Common myeloid progenitor, CD34-positive (primary cell): ENCODE results near the gene ZNF787.

Source experiments
- CTCF ChIA-PET: fragments of 350-600 bp; sonication (Branson Sonifier 250); formaldehyde crosslinking; loops from one replicate; lab custom pipeline; 2021; ENCODE audit warnings: antibody characterized with exemption; lab: Charles Lee
- POLR2A ChIA-PET: fragments of 350-600 bp; sonication (Branson Sonifier 250); formaldehyde crosslinking; loops from one replicate; lab custom pipeline; 2021; ENCODE audit warnings: antibody characterized with exemption; lab: Charles Lee
- DNase-seq, 3 donors: peaks; one replicate each; pipeline versions ENCODE4 v3.0.0 to v3.0.0-alpha.2; 2013
- H3K27ac ChIP-seq, 2 experiments: 1 replicate in 1 of 2; 2 replicates in 1 of 2; pipeline ENCODE4 v1.7.0; 2013; ENCODE audit warnings: inconsistent platforms in 2 of 2, low read length in 2 of 2, mild to moderate bottlenecking in 2 of 2, low read depth in 1 of 2, moderate library complexity in 1 of 2; ENCODE audit not compliant: severe bottlenecking in 2 of 2, insufficient read depth in 1 of 2, poor library complexity in 1 of 2
- H3K27me3 ChIP-seq, 5 experiments: replicated peaks in 2 of 5; 1 replicate in 3 of 5; 2 replicates in 2 of 5; pipeline versions ENCODE4 v1.6.1 to v1.7.0; 2013; ENCODE audit warnings: low read length in 4 of 5, mild to moderate bottlenecking in 2 of 5, moderate library complexity in 2 of 5, inconsistent platforms in 1 of 5; ENCODE audit not compliant: insufficient read depth in 5 of 5, control insufficient read depth in 4 of 5
- H3K36me3 ChIP-seq, 4 experiments: 1 replicate in 2 of 4; 2 replicates in 2 of 4; pipeline versions ENCODE4 v1.6.1 to v1.7.0; 2013; ENCODE audit warnings: low read length in 3 of 4, control low read depth in 1 of 4, mild to moderate bottlenecking in 1 of 4; ENCODE audit not compliant: control insufficient read depth in 4 of 4, insufficient read depth in 4 of 4
- H3K4me1 ChIP-seq, 4 experiments: 1 replicate in 3 of 4; 2 replicates in 1 of 4; pipeline versions ENCODE4 v1.6.1 to v1.7.1; 2013; ENCODE audit warnings: low read length in 3 of 4, mild to moderate bottlenecking in 3 of 4, control low read depth in 1 of 4, inconsistent platforms in 1 of 4, moderate library complexity in 1 of 4; ENCODE audit not compliant: control insufficient read depth in 4 of 4, insufficient read depth in 4 of 4; ENCODE audit errors: control extremely low read depth in 1 of 4
- H3K4me3 ChIP-seq, 7 experiments: 1 replicate in 4 of 7; 2 replicates in 3 of 7; pipeline versions ENCODE4 v1.5.1 to v1.7.0; 2013; ENCODE audit warnings: mild to moderate bottlenecking in 7 of 7, low read length in 6 of 7, moderate library complexity in 6 of 7, inconsistent platforms in 2 of 7, low read depth in 2 of 7, control low read depth in 1 of 7; ENCODE audit not compliant: insufficient read depth in 4 of 7, control insufficient read depth in 1 of 7; ENCODE audit errors: extremely low read depth in 1 of 7
- H3K9me3 ChIP-seq, 5 experiments: 1 replicate in 4 of 5; 2 replicates in 1 of 5; pipeline versions ENCODE4 v1.6.1 to v1.7.1; 2013; ENCODE audit warnings: low read length in 4 of 5, mild to moderate bottlenecking in 2 of 5, inconsistent platforms in 1 of 5, low read depth in 1 of 5, moderate library complexity in 1 of 5; ENCODE audit not compliant: control insufficient read depth in 4 of 5, insufficient read depth in 2 of 5; ENCODE audit errors: control extremely low read depth in 1 of 5
- WGBS: methylation state at CpG from one replicate; pipeline ENCODE4 v1.1.5; 2013; ENCODE audit not compliant: insufficient coverage; 5-methylcytosine and 5-hydroxymethylcytosine counted together

The ZNF787 gene

DNA sequence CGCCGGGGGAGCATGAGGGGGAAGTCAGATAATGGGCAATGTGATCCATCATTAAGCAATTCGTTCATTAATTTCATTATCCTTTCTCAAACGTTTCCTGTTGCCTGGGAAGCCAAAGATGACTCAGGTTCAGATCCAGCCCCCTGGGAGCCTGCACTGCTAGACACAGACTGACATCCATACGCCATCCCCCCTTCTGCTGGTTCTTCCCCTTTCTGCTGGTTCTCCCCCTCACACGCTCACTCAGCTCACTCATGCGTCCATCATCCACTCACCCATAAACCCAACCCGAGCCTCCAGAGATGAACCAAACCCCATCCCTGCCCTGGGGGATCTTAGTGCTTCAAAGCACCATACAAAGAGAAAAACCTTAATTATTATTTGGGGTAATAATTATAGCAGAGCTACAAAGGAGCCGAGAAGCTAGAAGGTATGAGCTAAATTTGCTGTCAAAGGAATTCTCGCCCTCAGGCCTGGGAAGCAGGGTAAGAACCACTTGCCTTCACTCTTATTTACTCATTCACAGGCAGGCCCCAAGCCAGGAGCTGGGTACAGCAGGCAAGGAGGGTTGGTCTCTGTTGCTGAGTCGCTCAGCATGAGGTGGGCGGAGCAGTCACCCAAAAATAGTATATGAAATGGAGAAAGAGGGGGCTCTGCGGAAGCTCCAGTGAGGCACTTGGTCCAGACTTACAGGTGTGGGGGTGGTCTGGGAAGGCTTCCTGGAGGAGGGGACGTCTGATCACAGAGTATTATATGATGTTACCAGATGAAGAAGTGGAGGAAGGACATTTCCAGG, 13.0 kb upstream of the ZNF787 start:
- peak in 2 of 3 donors; percentile 66 to 68 for DNase-seq
- H3K27ac ChIP-seq: no peak overlapping the region
- H3K4me3 ChIP-seq: no peak overlapping the region
- ChIA-PET CTCF (interaction anchor here (0.7 to 2.2 kb wide), 4 partner anchors 9 to 14 kb away, joined by 3 to 10 read pairs (median 6); partner anchors contain the start of gene ZNF787), POLR2A (no interaction called here)
- no peaks in the 10 kb centered on the region for H3K9me3 ChIP-seq
- no peaks in the 10 kb centered on the region for H3K36me3 ChIP-seq
- no peaks in the 10 kb centered on the region for H3K27me3 ChIP-seq
- peaks cover 0 to 10% (median 3%) of the 10 kb centered on the region in 4 experiments for H3K4me1 ChIP-seq
- 87% methylated on average over 4 of the region's 14 CpGs for WGBS

GRCh38 chr19:56132316-56132822, 11.3 kb upstream of the ZNF787 start:
- Histone ChIP-seq H3K9me3 (no peaks in the 10 kb centered on the region), H3K27ac (no peak overlapping the region), H3K4me3 (no peak overlapping the region), H3K4me1 (peaks cover 0 to 10% (median 3%) of the 10 kb centered on the region in 4 experiments), H3K27me3 (no peaks in the 10 kb centered on the region), H3K36me3 (no peaks in the 10 kb centered on the region)
- POLR2A ChIA-PET: no interaction called here
- CTCF ChIA-PET: no interaction called here
- 90% methylated on average over 12 of the region's 14 CpGs for WGBS
- DNase-seq: no peak

- H3K4me1 ChIP-seq: peaks cover 0 to 10% (median 3%) of the 10 kb centered on the region in 4 experiments
- CTCF ChIA-PET: interaction anchor here (0.8 kb wide), 1 partner anchor 39 kb away, joined by 4 read pairs; no protein-coding TSS in a partner anchor
- POLR2A ChIA-PET: no interaction called here
- no peak for DNase-seq
- no peaks in the 10 kb centered on the region for H3K36me3 ChIP-seq
- H3K27ac ChIP-seq: no peak overlapping the region
- 98% methylated on average over 6 of the region's 8 CpGs for WGBS
- H3K27me3 ChIP-seq: no peaks in the 10 kb centered on the region
- no peaks in the 10 kb centered on the region for H3K9me3 ChIP-seq
- no peak overlapping the region for H3K4me3 ChIP-seq
Measured at GRCh38 chr19:56131651-56132050, 10.6 kb upstream of the ZNF787 start.

DNA sequence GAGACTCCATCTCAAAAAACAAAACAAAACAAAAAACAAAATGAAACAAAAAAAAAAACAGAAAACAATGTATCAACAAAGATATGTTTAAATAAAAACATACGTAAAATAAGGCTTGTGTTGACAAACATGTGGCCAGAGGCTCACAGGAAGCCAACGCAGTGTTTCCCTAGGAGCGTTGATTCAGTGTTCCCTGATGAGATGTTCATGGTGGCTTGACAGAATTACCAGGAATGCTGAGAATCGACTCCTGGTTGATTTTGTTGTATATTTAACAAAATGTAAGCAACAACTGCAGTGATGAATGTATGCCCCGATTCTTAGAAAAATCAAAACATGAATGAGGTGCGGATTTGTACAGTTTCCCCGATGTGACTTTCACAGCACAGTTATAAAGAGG, 8.9 kb upstream of the ZNF787 start:
- CTCF ChIA-PET: no interaction called here
- WGBS: 98% methylated on average over 6 of the region's 7 CpGs
- Histone ChIP-seq H3K36me3 (no peaks in the 10 kb centered on the region), H3K27ac (no peak overlapping the region), H3K9me3 (no peaks in the 10 kb centered on the region), H3K4me1 (peaks cover 0 to 10% (median 3%) of the 10 kb centered on the region in 4 experiments), H3K4me3 (no peak overlapping the region), H3K27me3 (no peaks in the 10 kb centered on the region)
- POLR2A ChIA-PET: no interaction called here
- no peak for DNase-seq

DNA sequence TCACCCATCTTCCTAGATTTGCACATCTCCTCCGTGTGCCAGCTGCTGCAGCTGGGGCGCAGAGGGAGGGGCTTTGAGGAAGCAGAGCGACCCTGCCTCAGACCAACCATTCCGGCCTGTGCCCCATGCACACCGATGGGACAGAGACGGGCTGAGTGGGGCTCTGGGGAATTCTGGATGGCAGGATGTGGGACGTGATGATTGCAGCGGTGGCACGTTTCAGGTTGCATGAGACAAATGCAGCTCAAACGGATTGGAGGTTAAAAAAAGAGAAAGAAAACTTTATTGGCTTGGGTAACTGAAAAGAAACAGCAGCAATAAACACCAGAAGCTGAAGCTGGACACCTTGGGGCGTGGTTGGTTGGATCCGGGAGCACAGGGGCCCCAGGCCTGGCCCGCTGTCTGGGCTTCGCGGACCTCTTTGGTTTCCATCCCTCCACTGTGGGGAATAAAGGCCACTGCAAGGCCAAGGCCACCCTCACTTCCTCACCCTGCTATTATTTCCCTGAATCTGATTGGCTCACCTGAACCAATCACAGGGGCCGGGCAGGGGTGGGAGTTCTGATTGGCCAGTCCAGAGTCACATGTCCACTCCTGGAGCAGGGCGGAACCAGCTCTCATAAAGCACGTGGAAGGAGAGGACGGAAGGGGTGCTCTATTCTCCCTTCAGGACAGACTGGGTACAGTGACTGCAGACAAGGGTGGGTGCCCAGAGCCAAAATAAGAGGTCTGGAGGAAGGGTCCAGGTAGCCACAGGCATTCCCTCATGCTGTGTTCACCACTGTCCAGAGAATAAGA, 6.1 kb upstream of the ZNF787 start:
- ChIA-PET POLR2A (no interaction called here), CTCF (no interaction called here)
- Histone ChIP-seq H3K27me3 (no peaks in the 10 kb centered on the region), H3K9me3 (no peaks in the 10 kb centered on the region), H3K4me1 (peaks cover under 1% of the 10 kb centered on the region in 4 experiments), H3K4me3 (no peak overlapping the region), H3K27ac (no peak overlapping the region), H3K36me3 (no peaks in the 10 kb centered on the region)
- DNase-seq: no peak
- 98% methylated on average over 9 of the region's 19 CpGs for WGBS

DNA sequence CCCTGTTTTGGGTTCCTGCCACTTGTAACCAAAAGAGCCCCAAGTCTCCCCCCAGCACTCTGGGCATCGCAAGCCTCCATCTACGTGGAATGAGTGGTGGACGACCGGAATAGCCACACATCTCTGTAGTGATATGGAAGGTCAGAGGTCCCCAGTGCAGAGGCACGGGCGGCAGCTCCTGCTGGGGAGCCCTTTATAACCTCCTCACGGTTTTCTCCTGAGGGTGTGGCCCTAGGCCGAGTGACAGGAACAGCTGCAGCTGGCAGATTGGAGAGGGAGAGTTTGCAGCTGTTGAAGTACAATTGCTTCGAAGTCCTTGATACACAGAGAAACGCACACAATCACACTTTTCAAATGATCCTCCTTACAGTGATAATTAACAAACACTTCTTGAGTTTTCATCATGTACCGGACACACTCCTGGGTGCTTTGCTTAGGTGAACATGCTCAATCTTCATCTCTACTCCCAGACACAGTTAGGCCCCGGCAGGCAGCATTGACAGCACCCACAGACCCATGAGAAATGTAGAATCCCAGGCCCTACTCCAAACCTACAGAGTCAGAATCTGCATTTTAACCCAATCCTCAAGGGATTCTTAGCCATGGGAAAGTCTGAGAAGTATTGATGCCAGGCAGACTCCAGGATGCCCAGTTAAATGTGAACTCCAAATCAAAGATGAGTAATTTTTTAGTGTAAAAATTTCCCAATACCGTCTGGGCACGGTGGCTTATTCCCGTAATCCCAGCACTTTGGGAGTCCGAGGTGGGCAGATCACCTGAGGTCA, 4.9 kb upstream of the ZNF787 start:
- Histone ChIP-seq H3K27ac (no peak overlapping the region), H3K36me3 (no peaks in the 10 kb centered on the region), H3K27me3 (no peaks in the 10 kb centered on the region), H3K4me3 (no peak overlapping the region), H3K9me3 (no peaks in the 10 kb centered on the region), H3K4me1 (peaks cover 6 to 8% (median 7%) of the 10 kb centered on the region in 4 experiments)
- POLR2A ChIA-PET: no interaction called here
- CTCF ChIA-PET: interaction anchor here (1.3 kb wide), 1 partner anchor 8 kb away, joined by 6 read pairs; no protein-coding TSS in a partner anchor
- WGBS: 88% methylated on average over 15 of the region's 16 CpGs
- peak in 2 of 3 donors; percentile 35 to 65 for DNase-seq
